Stomach (tissue), 4 donors: ENCODE measurements around the gene FNDC11.

Source experiments
- CTCF ChIP-seq, 7 experiments: fragments of 450-650 bp in 4 of 7; fragments of 200-600 bp in 3 of 7; sonication (generic) in 3 of 7; IDR thresholded peaks; one replicate each; pipeline ENCODE4 v1.5.1; 2016 to 2019; ENCODE audit warnings: antibody characterized with exemption in 7 of 7, control low read depth in 2 of 7, mild to moderate bottlenecking in 1 of 7
- EP300 ChIP-seq: sonication (generic); formaldehyde crosslinking; IDR thresholded peaks from one replicate; pipeline ENCODE4 v1.6.1; 2017; ENCODE audit warnings: antibody characterized with exemption
- POLR2A ChIP-seq, 4 donors: fragments of 450-650 bp; IDR thresholded peaks; one replicate each; pipeline ENCODE4 v1.6.1; 2016; ENCODE audit warnings: antibody characterized with exemption in 4 of 4, control low read depth in 2 of 4, mild to moderate bottlenecking in 1 of 4, moderate library complexity in 1 of 4
- POLR2AphosphoS5 ChIP-seq, 3 donors: sonication (generic); formaldehyde crosslinking; IDR thresholded peaks; one replicate each; pipeline ENCODE4 v1.6.1; 2016; ENCODE audit warnings: antibody characterized with exemption in 3 of 3

- TF ChIP-seq CTCF (IDR thresholded peaks at IDR 0.05) (no peak), EP300 (no peak), POLR2A (IDR thresholded peaks at IDR 0.05) (no peak), POLR2AphosphoS5 (IDR thresholded peaks at IDR 0.05) (no peak)
These were observed 11.9 kb downstream of the FNDC11 start for GRCh38 chr20:63565699-63566335.
